Measurements from ENCODE around the gene TUBA1B.

Gene TUBA1B

GRCh38 chr12:49126852-49127763 lies 4.1 kb downstream of the TUBA1B start:
- DNase-seq: peak; percentile 58

- peak; percentile 32 for DNase-seq
Measured at GRCh38 chr12:49121047-49121696, 10.0 kb downstream of the TUBA1B start.

GRCh38 chr12:49111206-49111605 lies 20.0 kb downstream of the TUBA1B start:
- DNase-seq: peak; percentile 53

GRCh38 chr12:49110464-49111155 lies 20.6 kb downstream of the TUBA1B start, which contains the start of gene LMBR1L:
Gene LMBR1L, minus strand, starts transcription at chr12:49110847. Its CDS starts 292 bp downstream, at chr12:49110555.
- peak; percentile 100 for DNase-seq

- no peak for DNase-seq
Measured at GRCh38 chr12:49109641-49110463, 21.3 kb downstream of the TUBA1B start.

GRCh38 chr12:49108958-49109404 lies 22.2 kb downstream of the TUBA1B start:
- DNase-seq: peak; percentile 54

- no peak for DNase-seq
Measured at GRCh38 chr12:49105504-49106084, 25.6 kb downstream of the TUBA1B start.

GRCh38 chr12:49104822-49105221 lies 26.4 kb downstream of the TUBA1B start:
- DNase-seq: no peak

- no peak for DNase-seq
Measured at GRCh38 chr12:49100380-49100779, 30.8 kb downstream of the TUBA1B start.

GRCh38 chr12:49098703-49099102 lies 32.5 kb downstream of the TUBA1B start:
- DNase-seq: no peak

GRCh38 chr12:49098035-49098451 lies 33.2 kb downstream of the TUBA1B start:
- peak; percentile 73 for DNase-seq

GRCh38 chr12:49097381-49097780 lies 33.8 kb downstream of the TUBA1B start:
- no peak for DNase-seq

GRCh38 chr12:49094975-49095365 lies 36.2 kb downstream of the TUBA1B start:
- no peak for DNase-seq

GRCh38 chr12:49094160-49094974 lies 36.8 kb downstream of the TUBA1B start, which contains the start of gene DHH:
Gene DHH, minus strand, starts transcription at chr12:49094801. Its CDS starts 289 bp downstream, at chr12:49094512.
- peak; percentile 34 for DNase-seq

GRCh38 chr12:49093792-49094159 lies 37.4 kb downstream of the TUBA1B start:
- no peak for DNase-seq

GRCh38 chr12:49092816-49093406 lies 38.3 kb downstream of the TUBA1B start:
- no peak for DNase-seq

GRCh38 chr12:49092086-49092815 lies 38.9 kb downstream of the TUBA1B start:
- peak; percentile 61 for DNase-seq

- no peak for DNase-seq
Measured at GRCh38 chr12:49091836-49092085, 39.4 kb downstream of the TUBA1B start.

- no peak for DNase-seq
Measured at GRCh38 chr12:49091056-49091835, 39.9 kb downstream of the TUBA1B start.

Data from hematopoietic multipotent progenitor cell treated with erythropoietin and hydrocortisone succinate and interleukin-3 and kit ligand, for 6 days (in vitro differentiated cells).